Type B pancreatic cell (in vitro differentiated cells): ENCODE data around the gene NMD3. TPM values are rescaled to one million over a fixed set of nuclear protein-coding genes. Genes with fewer than 3 reads are reported as not detected.
A peak's percentile ranks its signal among the peaks of the same experiment; 100 is the strongest.
"Not testable (repeated sequence)": the region's sequence is repeated elsewhere in the genome, so short reads cannot be mapped to it uniquely, and the experiment has no call there.

Experiments used
- DNase-seq: peaks from one replicate; pipeline ENCODE4 v3.0.0; 2021; ENCODE audit warnings: mixed read lengths; ENCODE audit not compliant: unreplicated experiment; ENCODE audit errors: extremely low spot score
- H3K27ac Mint-ChIP-seq: 2 replicates; pipeline ENCODE4 v1.8.0; 2021; ENCODE audit warnings: mild to moderate bottlenecking, mixed read lengths
- H3K27me3 Mint-ChIP-seq: 2 replicates; pipeline ENCODE4 v1.8.0; 2021; ENCODE audit warnings: mixed read lengths
- H3K36me3 Mint-ChIP-seq: 2 replicates; pipeline ENCODE4 v1.8.0; 2021; ENCODE audit warnings: mixed read lengths
- H3K4me1 Mint-ChIP-seq: one replicate; pipeline ENCODE4 v1.8.0; 2021; ENCODE audit warnings: mixed read lengths; ENCODE audit not compliant: unreplicated experiment
- H3K4me3 Mint-ChIP-seq: 2 replicates; pipeline ENCODE4 v1.8.0; 2021; ENCODE audit warnings: mild to moderate bottlenecking, mixed read lengths
- H3K9me3 Mint-ChIP-seq: 2 replicates; pipeline ENCODE4 v1.8.0; 2021; ENCODE audit warnings: mixed read lengths
- CTCF ChIP-seq: fragments of 200-600 bp; sonication (generic); conservative IDR thresholded peaks from 2 replicates; pipeline ENCODE4 v1.5.0; 2021; ENCODE audit warnings: antibody characterized with exemption, mild to moderate bottlenecking
- long read RNA-seq: library from polyadenylated mRNA; unstranded; transcript quantifications from one replicate; pipeline ENCODE4 v2.0.0, GENCODE V29; 2020
- total RNA-seq: library from RNA; stranded (reverse); gene quantifications from 2 replicates; pipeline ENCODE4 v1.2.1, GENCODE V29; 2021; ENCODE audit warnings: low replicate concordance

NMD3 gene
- total RNA-seq, result 53.9 and 64.0 TPM in 2 replicates
- long read RNA-seq, transcript NMD3-201 (16 exons, 3,049 nt), result major isoform, 203 of 313 reads
- long read RNA-seq, transcript NMD3-202 (15 exons, 3,061 nt), result minor isoform, 8 of 313 reads
- long read RNA-seq, partial matches to known transcripts, result 19 of 313 reads
- long read RNA-seq, other reads (novel, unspliced or antisense), result 82 of 313 reads

GRCh38 chr3:161220850-161221753, at the start of gene NMD3:
Gene NMD3 (plus strand): TSS chr3:161221311. CDS start chr3:161222014, 703 bp downstream.
- DNase-seq, result peak; percentile 96
- Mint-ChIP-seq H3K27ac (peak within 1 kb of the TSS; percentile 92), H3K4me3 (peak within 1 kb of the TSS; percentile 95), H3K9me3 (peaks cover 4% of the 10 kb centered on the region), H3K36me3 (peaks cover 11% of the 10 kb centered on the region), H3K4me1 (peaks cover 15% of the 10 kb centered on the region), H3K27me3 (no peaks in the 10 kb centered on the region)
- TF ChIP-seq CTCF, result no peak

GRCh38 chr3:161171639-161172552, 49.2 kb upstream of the NMD3 start:
- no peaks in the 10 kb centered on the region for H3K36me3 Mint-ChIP-seq
- H3K4me3 Mint-ChIP-seq, result no peak overlapping the region
- H3K27ac Mint-ChIP-seq, result no peak overlapping the region
- DNase-seq, result no peak
- TF ChIP-seq CTCF, result peak; percentile 35
- peaks cover 6% of the 10 kb centered on the region for H3K27me3 Mint-ChIP-seq
- no peaks in the 10 kb centered on the region for H3K4me1 Mint-ChIP-seq
- H3K9me3 Mint-ChIP-seq, result no peaks in the 10 kb centered on the region

- Mint-ChIP-seq H3K9me3 (no peaks in the 10 kb centered on the region), H3K27ac (no peak overlapping the region), H3K4me3 (no peak overlapping the region), H3K4me1 (no peaks in the 10 kb centered on the region), H3K36me3 (no peaks in the 10 kb centered on the region), H3K27me3 (no peaks in the 10 kb centered on the region)
- DNase-seq, result no peak
- TF ChIP-seq CTCF, result no peak
Measured at GRCh38 chr3:161175506-161175905, 45.6 kb upstream of the NMD3 start.

GRCh38 chr3:161177991-161178390, 43.1 kb upstream of the NMD3 start:
- no peak for DNase-seq
- Mint-ChIP-seq H3K4me3 (no peak overlapping the region), H3K4me1 (no peaks in the 10 kb centered on the region), H3K9me3 (peaks cover 3% of the 10 kb centered on the region), H3K27me3 (no peaks in the 10 kb centered on the region), H3K36me3 (no peaks in the 10 kb centered on the region), H3K27ac (no peak overlapping the region)
- no peak for TF ChIP-seq CTCF

- not testable (repeated sequence) for H3K27ac Mint-ChIP-seq, H3K27me3 Mint-ChIP-seq, H3K36me3 Mint-ChIP-seq, DNase-seq, H3K4me3 Mint-ChIP-seq, H3K9me3 Mint-ChIP-seq, H3K4me1 Mint-ChIP-seq
Measured at GRCh38 chr3:161181371-161181770, 39.7 kb upstream of the NMD3 start.
